ENCODE data around the gene HIVEP3. TPM values are rescaled to one million over a fixed set of nuclear protein-coding genes. Genes with fewer than 3 reads are reported as not detected.

Gene HIVEP3
- polyA plus RNA-seq, 1 of the 3 experiments (the other 2 are of a cell fraction): 6.4 TPM

GRCh38 chr1:41724926-41725325 is 193.8 kb downstream of the HIVEP3 start:
- Histone ChIP-seq H3F3A (replicated peaks; ENCODE audit: insufficient read depth) (no peaks in the 10 kb centered on the region), H3K4me2 (no peak overlapping the region), H4K20me1 (ENCODE audit: insufficient read depth) (no peaks in the 10 kb centered on the region), H3K9ac (no peak overlapping the region), H3K27ac (ENCODE audit: low read depth in 2 of 2, low read length in 1 of 2) (no peak overlapping the region), H3K4me3 (ENCODE audit: low read depth in 2 of 2, low read length in 1 of 2) (no peak overlapping the region), H3K4me1 (ENCODE audit: control insufficient read depth in 1 of 2, insufficient read depth in 2 of 2, low read depth in 1 of 2, low read length in 1 of 2) (peaks cover 0 to 27% of the 10 kb centered on the region in 2 experiments; a peak in 1 of 4 replicates), H3K9me2 (no peaks in the 10 kb centered on the region), H3K27me3 (ENCODE audit: insufficient read depth) (no peaks in the 10 kb centered on the region), H3K36me3 (replicated peaks in 1 of 2; ENCODE audit: control insufficient read depth in 1 of 2, insufficient read depth in 2 of 2, low read length in 1 of 2) (no peaks in the 10 kb centered on the region), H2AFZ (ENCODE audit: low read depth) (no peak overlapping the region), H3K9me3 (no peaks in the 10 kb centered on the region), H3K79me2 (ENCODE audit: insufficient read depth) (no peaks in the 10 kb centered on the region)
- 90% methylated on average over 2 of the region's 3 CpGs for WGBS (ENCODE audit: low lambda C conversion rate)
- no peak for DNase-seq
- ChIA-PET POLR2A (no interaction called here), CTCF (interaction anchor here (0.6 to 1.8 kb wide), 4 partner anchors 66 to 291 kb away, joined by 3 to 5 read pairs (median 4); no protein-coding TSS in a partner anchor)
- TF ChIP-seq FOSL2 (IDR thresholded peaks at IDR 0.05; ENCODE audit: borderline replicate concordance, low read depth) (no peak), NRF1 (IDR thresholded peaks at IDR 0.05; ENCODE audit: low read depth, low read length) (no peak)

GRCh38 chr1:41724248-41724647 is 194.5 kb downstream of the HIVEP3 start:
- no peaks in the 10 kb centered on the region for H4K20me1 ChIP-seq (ENCODE audit: insufficient read depth)
- ChIA-PET POLR2A (no interaction called here), CTCF (interaction anchor here (0.8 to 1.8 kb wide), 3 partner anchors 66 to 150 kb away, joined by 3 to 5 read pairs (median 4); no protein-coding TSS in a partner anchor)
- H3K9me2 ChIP-seq: no peaks in the 10 kb centered on the region
- H3K36me3 ChIP-seq (replicated peaks in 1 of 2; ENCODE audit: control insufficient read depth in 1 of 2, insufficient read depth in 2 of 2, low read length in 1 of 2): no peaks in the 10 kb centered on the region
- H3K4me3 ChIP-seq (ENCODE audit: low read depth in 2 of 2, low read length in 1 of 2): no peak overlapping the region
- H3K4me1 ChIP-seq (ENCODE audit: control insufficient read depth in 1 of 2, insufficient read depth in 2 of 2, low read depth in 1 of 2, low read length in 1 of 2): peaks cover 0 to 27% of the 10 kb centered on the region in 2 experiments; a peak in 1 of 4 replicates
- no peak for DNase-seq
- no peak overlapping the region for H3K4me2 ChIP-seq
- WGBS (ENCODE audit: low lambda C conversion rate): 45% methylated on average over 2 of the region's 2 CpGs
- H3F3A ChIP-seq (replicated peaks; ENCODE audit: insufficient read depth): no peaks in the 10 kb centered on the region
- no peaks in the 10 kb centered on the region for H3K79me2 ChIP-seq (ENCODE audit: insufficient read depth)
- no peak overlapping the region for H3K27ac ChIP-seq (ENCODE audit: low read depth in 2 of 2, low read length in 1 of 2)
- no peak overlapping the region for H3K9ac ChIP-seq
- TF ChIP-seq USF1 (IDR thresholded peaks at IDR 0.05; ENCODE audit: borderline replicate concordance, low read depth): no peak
- TF ChIP-seq RFX5 (IDR thresholded peaks at IDR 0.05; ENCODE audit: low read length): no peak
- no peak for TF ChIP-seq NRF1 (IDR thresholded peaks at IDR 0.05; ENCODE audit: low read depth, low read length)
- no peak for TF ChIP-seq RAD21 (IDR thresholded peaks at IDR 0.05; ENCODE audit: low read length)
- no peak for TF ChIP-seq FOSL2 (IDR thresholded peaks at IDR 0.05; ENCODE audit: borderline replicate concordance, low read depth)
- no peak for TF ChIP-seq FOXM1 (IDR thresholded peaks at IDR 0.05; ENCODE audit: low read depth)
- no peak for TF ChIP-seq POLR2AphosphoS5 (IDR thresholded peaks at IDR 0.05; ENCODE audit: low read depth, low read length)
- no peak for TF ChIP-seq CTCF (IDR thresholded peaks at IDR 0.05)
- no peak for TF ChIP-seq NFIC (IDR thresholded peaks at IDR 0.05; ENCODE audit: borderline replicate concordance)
- TF ChIP-seq ELF1 (IDR thresholded peaks at IDR 0.05): no peak
- TF ChIP-seq CHD2 (IDR thresholded peaks at IDR 0.05; ENCODE audit: low read length, partially characterized antibody): no peak
- TF ChIP-seq RXRA (IDR thresholded peaks at IDR 0.05; ENCODE audit: borderline replicate concordance, low read depth): no peak
- TF ChIP-seq TCF12 (IDR thresholded peaks at IDR 0.05): no peak
- TF ChIP-seq RCOR1 (IDR thresholded peaks at IDR 0.05; ENCODE audit: low read length): no peak
- TF ChIP-seq SMC3 (IDR thresholded peaks at IDR 0.05; ENCODE audit: low read depth, low read length): no peak
- H3K9me3 ChIP-seq: no peaks in the 10 kb centered on the region
- H3K27me3 ChIP-seq (ENCODE audit: insufficient read depth): no peaks in the 10 kb centered on the region
- no peak overlapping the region for H2AFZ ChIP-seq (ENCODE audit: low read depth)
